ENCODE measurements around the gene C11orf16.
"Not testable (repeated sequence)": the region's sequence is repeated elsewhere in the genome, so short reads cannot be mapped to it uniquely, and the experiment has no call there.

The C11orf16 gene

GRCh38 chr11:8891185-8891584 lies 41.6 kb downstream of the C11orf16 start:
- not testable (repeated sequence) for DNase-seq (ENCODE audit: low read depth)

GRCh38 chr11:8886322-8886721 lies 46.4 kb downstream of the C11orf16 start:
- DNase-seq (ENCODE audit: low read depth): no peak

- DNase-seq (ENCODE audit: low read depth): not testable (repeated sequence)
Observed at GRCh38 chr11:8881585-8881984, 51.2 kb downstream of the C11orf16 start.

GRCh38 chr11:8878771-8879170 lies 54.0 kb downstream of the C11orf16 start:
- DNase-seq (ENCODE audit: low read depth): no peak

- DNase-seq (ENCODE audit: low read depth): no peak
Observed at GRCh38 chr11:8873741-8874405, 58.9 kb downstream of the C11orf16 start.

- no peak for DNase-seq (ENCODE audit: low read depth)
Observed at GRCh38 chr11:8871962-8872361, 60.8 kb downstream of the C11orf16 start.

- DNase-seq (ENCODE audit: low read depth): no peak
Observed at GRCh38 chr11:8871171-8871775, 61.5 kb downstream of the C11orf16 start.

- DNase-seq (ENCODE audit: low read depth): no peak
Observed at GRCh38 chr11:8870411-8871170, 62.2 kb downstream of the C11orf16 start.

Measured in stimulated activated CD8-positive, alpha-beta memory T cell treated with anti-CD3 and anti-CD28 coated beads, Interleukin-7, amount 100 ng/mL, for 24 hours (primary cell).